ENCODE results near the gene TCAP.

The TCAP gene

DNA sequence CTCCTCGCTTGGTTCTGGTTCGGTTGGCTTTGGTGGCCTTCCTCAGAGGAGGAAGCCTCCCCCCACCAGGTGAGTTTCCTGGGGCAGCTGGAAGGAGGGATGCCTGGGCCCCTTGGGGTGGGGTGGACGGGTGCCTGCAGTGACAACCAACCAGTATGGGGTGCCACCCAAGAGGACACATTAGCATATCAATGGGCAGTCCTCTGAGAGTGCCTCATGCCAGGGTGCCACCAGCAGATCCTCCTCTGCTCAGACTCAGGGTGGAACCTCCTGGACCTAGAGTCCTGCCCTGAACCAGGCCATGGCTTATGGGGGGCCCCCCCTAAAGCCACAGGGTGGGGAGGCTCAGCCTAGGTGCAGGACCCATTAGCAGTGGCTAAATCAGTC, 35.7 kb upstream of the TCAP start:
- no peak for DNase-seq

DNA sequence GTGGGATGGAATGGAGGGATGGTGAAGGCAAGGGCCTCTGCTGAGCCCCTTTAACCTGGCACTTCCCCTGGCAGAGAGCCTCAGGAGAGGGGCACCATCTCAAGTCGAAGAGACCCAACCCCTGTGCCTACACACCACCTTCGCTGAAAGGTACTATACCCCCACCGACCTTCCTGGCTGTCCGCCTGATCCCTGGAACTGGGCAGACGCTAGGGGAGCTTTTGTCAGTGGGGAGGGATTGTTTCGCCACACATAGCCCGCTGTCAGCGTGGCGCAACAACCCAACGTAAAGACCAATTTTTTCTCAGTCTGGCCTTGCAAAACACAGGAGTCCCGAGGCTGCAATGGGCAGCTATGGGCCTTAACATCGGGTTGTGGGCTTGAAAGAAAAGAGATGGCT, 35.3 kb upstream of the TCAP start:
- DNase-seq, result no peak

DNA sequence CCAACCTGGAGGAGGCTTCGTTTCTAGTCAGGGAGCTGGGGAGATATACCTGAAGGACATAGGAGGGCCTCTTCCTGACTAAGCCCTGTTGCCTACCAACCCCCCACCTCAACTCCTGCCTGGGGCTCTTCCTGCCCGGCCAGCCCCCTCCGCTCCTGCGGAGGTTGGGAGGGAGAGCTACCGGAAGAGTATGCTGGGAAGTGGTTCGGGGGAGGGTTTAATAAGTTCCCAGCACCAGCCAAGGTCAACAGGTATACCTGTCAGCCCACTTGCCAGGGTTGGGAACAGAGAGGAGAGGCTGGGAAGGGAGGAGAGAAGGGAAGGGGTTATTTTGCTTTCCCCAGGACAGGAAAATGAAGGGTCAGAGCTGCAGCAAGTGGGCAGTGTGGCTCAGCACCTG, 33.7 kb upstream of the TCAP start:
- no peak for DNase-seq

DNA sequence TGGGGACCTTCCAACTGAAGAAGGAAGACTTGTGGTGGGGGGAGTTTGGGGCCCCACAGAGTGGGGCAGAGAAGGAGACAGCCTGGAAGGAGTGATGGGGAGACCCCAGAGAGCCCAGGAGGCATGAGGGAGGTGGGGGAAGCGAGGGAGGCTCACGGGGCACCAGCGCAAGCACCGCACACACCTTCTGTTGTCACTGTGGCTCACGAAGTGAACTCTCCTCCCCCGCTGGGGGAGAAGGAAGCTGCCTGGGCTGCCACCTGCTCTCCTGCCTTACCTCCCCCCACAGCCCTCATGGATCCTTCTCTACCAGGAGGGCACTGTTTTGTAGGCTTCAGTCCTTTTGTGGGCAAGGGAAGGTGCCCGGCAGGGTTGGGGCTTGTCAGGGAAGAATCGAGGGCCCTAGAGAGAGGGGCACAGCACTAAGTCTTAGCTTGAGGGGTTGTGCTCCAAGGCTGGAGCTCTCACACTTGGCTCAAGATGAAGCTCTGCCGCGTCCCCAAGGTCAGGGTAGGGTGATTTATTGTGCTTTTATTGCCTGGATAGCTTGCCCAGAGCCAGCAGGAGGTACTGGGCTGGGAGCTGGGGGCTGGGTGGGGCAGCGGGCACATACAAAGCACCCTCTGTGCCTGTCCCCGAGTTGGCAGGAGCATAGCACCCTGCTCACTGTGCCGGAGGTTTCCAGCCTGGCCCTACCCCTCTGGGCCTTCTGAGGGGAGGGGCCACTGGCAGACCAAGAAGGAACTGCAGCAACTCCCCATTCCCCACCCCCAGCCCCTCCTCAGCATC, 32.8 kb upstream of the TCAP start:
- DNase-seq, result no peak

DNA sequence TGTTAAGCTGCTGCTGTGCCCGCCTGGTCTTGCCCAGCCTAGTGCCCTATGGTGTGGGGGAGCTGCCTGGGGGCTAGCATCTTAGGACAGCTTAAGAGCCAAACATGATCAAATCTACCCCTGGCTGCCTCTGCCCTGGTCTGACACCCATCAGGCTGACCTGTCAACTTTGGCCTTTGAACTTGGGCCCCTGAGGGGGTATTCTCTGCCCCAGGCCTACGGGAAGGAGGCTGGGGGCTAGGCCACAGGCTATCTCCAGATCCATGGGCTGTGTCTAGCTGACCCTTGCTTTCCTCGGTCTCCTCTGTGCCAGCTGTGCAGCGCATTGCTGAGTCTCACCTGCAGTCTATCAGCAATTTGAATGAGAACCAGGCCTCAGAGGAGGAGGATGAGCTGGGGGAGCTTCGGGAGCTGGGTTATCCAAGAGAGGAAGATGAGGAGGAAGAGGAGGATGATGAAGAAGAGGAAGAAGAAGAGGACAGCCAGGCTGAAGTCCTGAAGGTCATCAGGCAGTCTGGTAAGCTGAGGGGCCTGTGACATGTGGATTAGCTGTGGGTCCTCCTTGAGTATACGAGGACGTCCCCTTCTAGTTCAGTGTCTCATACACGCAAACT, 31.5 kb upstream of the TCAP start:
- DNase-seq, result no peak

- DNase-seq, result peak in 3 of 6 experiments; percentile 11 to 53 (median 42)
Measured at GRCh38 chr17:39634384-39634871, 30.7 kb upstream of the TCAP start.

DNA sequence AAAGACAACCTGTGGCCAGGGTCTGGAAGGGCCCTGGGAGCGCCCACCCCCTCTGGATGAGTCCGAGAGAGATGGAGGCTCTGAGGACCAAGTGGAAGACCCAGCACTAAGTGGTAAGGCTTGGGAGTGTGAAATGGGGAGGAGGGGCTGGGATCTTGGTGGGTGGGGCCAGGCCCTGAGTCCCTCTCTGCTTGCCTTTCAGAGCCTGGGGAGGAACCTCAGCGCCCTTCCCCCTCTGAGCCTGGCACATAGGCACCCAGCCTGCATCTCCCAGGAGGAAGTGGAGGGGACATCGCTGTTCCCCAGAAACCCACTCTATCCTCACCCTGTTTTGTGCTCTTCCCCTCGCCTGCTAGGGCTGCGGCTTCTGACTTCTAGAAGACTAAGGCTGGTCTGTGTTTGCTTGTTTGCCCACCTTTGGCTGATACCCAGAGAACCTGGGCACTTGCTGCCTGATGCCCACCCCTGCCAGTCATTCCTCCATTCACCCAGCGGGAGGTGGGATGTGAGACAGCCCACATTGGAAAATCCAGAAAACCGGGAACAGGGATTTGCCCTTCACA, 29.5 kb upstream of the TCAP start:
- DNase-seq, result no peak

- no peak for DNase-seq
Measured at GRCh38 chr17:39636587-39636926, 28.6 kb upstream of the TCAP start.

- peak; percentile 74 to 88 (median 84) for DNase-seq
Measured at GRCh38 chr17:39636927-39637736, 28.0 kb upstream of the TCAP start, which contains the start of gene STARD3. Gene STARD3, plus strand, starts transcription at chr17:39637144. Its CDS starts 16,388 bp downstream, at chr17:39653532.

- no peak for DNase-seq
Measured at GRCh38 chr17:39638317-39638716, 26.8 kb upstream of the TCAP start.

GRCh38 chr17:39639043-39639442, 26.1 kb upstream of the TCAP start:
- no peak for DNase-seq

DNA sequence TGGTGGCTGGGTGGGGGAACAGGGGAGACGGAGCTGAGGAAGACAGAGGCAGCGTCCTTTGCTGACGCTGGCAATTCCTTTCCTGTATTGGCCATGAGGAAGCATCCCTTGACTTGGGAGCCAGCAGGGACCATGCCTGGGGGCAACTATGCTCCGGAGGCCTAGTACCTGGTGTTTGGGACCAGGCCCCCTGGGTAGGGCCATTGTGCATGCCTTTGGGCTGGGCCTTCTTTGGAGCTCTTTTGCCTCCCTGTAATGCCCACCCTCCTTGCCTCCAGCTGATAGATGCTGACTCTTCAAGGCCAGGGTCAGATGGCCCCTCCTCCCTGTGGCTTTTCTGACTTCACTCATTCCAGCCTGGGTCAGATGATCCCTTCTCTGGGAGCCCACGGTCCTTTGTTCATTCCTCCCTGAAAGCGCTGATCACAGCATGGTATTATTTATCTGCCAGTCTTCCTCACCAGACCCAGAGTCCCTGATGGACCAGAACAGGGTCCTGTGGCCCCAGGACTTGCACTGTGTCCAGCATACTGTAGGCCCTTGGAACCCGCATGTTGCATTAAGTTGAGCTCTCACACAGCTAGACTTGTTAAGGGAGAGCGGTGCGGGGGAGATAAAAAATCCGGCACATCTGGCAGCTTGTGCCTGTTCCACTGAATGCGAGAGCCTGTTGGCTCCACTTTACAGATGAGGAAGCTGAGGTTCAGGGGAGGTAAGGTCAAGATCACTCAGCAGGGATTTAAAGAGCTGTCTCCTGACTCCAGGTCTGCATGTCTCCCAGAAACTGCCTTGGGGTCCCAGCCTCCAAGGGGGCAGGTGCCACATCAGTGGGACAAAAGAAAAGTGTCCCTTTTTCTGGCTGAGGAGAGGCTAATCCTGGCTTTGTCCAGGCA, 25.3 kb upstream of the TCAP start:
- no peak for DNase-seq

GRCh38 chr17:39640591-39641031, 24.5 kb upstream of the TCAP start:
- no peak for DNase-seq

DNA sequence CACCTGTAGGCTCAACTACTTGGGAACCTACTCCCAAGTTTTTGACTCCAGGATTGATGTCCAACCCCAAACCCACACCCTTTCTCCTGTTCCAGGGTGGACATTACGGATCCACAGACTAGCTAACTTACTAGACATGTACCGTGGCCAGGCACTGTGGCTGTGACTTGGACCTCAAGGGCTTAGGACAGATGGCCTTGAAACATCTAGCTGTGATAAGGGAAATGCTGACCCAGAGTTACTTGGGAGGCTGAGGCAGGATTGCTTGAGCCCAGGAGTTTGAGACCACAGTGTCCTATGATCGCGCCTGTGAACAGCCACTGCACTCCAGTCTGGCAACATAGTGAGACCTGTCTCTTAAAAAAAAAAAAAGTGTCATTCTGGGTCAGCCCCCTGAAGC, 24.1 kb upstream of the TCAP start:
- no peak for DNase-seq

DNA sequence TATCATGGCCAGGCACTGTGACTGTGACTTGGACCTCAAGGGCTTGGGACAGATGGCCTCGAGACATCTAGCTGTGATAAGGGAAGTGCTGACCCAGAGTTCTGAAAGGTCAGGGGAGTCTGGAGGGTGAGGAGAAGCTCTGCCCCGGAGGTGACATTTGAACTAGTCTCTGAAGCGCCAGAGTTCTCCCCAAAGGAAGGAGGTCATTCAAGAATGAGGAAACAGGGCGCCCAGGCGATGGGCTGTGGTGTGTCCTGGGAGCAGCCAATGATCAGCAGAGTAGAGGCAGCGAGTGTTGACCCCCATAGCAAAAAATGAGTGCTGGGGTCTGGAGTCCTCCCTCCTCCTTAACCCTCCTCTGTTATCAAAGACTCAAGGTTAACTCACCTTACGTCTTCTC, 23.3 kb upstream of the TCAP start:
- no peak for DNase-seq

DNA sequence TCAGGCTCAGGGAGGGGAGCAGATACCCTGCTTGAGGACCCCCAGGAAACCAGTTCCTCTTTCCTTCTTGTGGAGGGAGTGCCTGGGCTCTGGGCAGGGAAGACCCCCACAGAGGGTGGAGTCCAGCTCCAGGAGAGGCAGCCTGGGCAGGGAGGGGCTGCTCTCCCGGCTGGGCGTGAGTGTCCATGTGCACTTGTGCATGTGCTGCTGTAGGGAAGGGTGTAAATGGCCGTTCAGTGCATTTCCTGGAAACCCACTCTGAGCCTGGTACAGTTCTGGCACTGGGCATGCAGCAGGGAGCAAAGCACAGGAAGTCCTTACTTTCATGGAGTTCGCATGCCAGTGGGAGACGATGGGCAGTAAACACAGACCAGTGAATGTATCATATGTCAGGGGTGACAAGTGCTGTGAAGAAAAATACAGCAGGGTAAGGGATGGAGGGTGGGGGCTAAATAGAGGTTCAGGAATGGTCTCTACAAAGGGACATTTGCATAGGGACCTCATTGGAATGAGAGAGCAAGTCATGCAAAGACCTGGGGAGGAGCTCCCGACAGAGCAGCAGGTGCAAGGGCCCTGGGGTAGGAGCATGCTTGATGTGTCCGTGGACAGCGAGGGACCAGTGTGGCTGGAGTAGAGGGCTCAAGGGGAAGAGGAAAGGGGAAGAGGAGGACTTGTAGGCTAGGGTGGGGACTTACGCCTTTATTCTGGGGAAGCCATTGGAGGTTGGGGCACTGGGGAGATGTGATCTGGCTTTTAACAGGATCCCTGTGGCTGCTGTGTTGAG, 22.7 kb upstream of the TCAP start:
- no peak for DNase-seq

- no peak for DNase-seq
Measured at GRCh38 chr17:39643271-39643670, 21.9 kb upstream of the TCAP start.

- no peak for DNase-seq
Measured at GRCh38 chr17:39647256-39647655, 17.9 kb upstream of the TCAP start.

DNA sequence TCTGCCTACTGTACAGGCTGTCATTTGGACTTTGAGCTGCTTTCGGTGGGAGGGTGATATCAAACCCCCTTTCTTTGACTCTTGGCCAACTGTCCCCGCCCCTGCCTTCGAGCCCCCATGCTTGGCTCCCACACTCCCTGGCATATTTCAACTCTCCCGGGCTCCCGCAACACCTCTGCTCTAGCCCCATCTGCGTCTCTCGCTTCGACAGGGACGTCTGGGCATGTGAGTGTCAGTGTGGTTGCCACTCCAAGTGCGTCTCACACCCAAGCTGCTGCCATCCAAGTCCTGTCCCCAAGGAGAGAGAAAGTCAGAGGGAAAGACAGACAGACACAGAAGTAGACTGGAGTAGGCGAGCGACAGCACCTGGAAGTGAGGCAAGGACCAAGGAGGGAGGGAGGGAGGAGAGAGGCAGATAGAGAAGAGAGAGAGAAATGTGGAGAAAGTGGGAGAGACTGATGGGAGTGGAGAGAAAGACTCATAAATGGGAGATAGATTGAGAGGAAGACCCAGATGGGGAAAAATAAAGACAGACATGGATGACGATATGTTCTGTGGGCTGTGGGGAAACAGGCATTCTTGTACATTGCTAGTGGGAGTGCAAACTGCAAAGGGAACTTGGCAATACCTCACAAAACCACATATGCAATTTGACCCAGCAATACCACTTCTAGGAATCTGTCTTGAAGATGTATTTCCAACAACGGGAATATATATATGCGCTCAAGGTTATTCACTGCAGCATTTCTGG, 16.4 kb upstream of the TCAP start:
- no peak for DNase-seq

DNA sequence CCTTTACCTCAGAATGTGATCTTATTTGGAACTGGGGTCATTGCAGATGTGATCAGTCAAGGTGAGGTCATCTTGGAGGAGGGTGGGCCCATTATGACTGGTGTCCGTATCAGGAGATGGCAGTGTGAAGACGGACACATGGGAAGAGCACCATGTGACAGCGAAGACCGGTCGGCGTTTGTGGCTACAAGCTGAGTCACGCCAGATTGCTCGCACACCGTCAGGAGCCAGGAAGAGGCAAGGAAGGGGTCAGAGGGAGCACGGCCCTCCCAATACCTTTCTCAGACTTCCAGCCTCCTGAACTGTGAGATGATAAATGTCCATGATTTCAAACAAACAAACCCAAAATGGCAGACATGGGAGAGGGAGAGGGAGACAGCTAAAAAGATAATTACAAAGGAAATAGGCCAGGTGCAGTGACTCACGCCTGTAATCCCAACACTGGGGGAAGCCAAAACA, 15.0 kb upstream of the TCAP start:
- DNase-seq, result no peak
